Muscle of back (tissue), 11 donors: ENCODE data around the gene ELOVL6. TPM values are rescaled to one million over a fixed set of nuclear protein-coding genes. Genes with fewer than 3 reads are reported as not detected.
A peak's percentile ranks its signal among the peaks of the same experiment; 100 is the strongest.
"Not testable (repeated sequence)": the region's sequence is repeated elsewhere in the genome, so short reads cannot be mapped to it uniquely, and the experiment has no call there.

Experiments
- DNase-seq, 3 donors: peaks; one replicate each; pipeline versions ENCODE4 v3.0.0 to v3.0.0-alpha.2; 2013
- polyA plus RNA-seq, 10 donors: library from polyadenylated mRNA; unstranded; fragments of 120-200 nt; gene quantifications; one replicate each; pipeline ENCODE4 v1.2.1, GENCODE V29; 2013; ENCODE audit not compliant: insufficient read length in 10 of 10

ELOVL6 gene
- polyA plus RNA-seq, 10 donors = 7.5 to 15.2 (median 8.0) TPM

GRCh38 chr4:110197529-110198042 is 829 bp downstream of the ELOVL6 start:
- DNase-seq = peak; percentile 53 to 92 (median 75)

- DNase-seq = peak; percentile 33 to 89 (median 70)
Measured at GRCh38 chr4:110196871-110197528, 1.4 kb downstream of the ELOVL6 start.

- peak; percentile 62 to 93 (median 71) for DNase-seq
Measured at GRCh38 chr4:110196206-110196870, 2.1 kb downstream of the ELOVL6 start.

- no peak for DNase-seq
Measured at GRCh38 chr4:110195561-110196205, 2.7 kb downstream of the ELOVL6 start.

- DNase-seq = peak; percentile 92 to 95 (median 93)
Measured at GRCh38 chr4:110193822-110194761, 4.3 kb downstream of the ELOVL6 start.

- DNase-seq = not testable (repeated sequence)
Measured at GRCh38 chr4:110193287-110193686, 5.1 kb downstream of the ELOVL6 start.

GRCh38 chr4:110190249-110190648 is 8.2 kb downstream of the ELOVL6 start:
- no peak for DNase-seq

GRCh38 chr4:110188113-110188512 is 10.3 kb downstream of the ELOVL6 start:
- no peak for DNase-seq

GRCh38 chr4:110184791-110185155 is 13.6 kb downstream of the ELOVL6 start:
- DNase-seq = no peak

GRCh38 chr4:110184140-110184790 is 14.2 kb downstream of the ELOVL6 start:
- DNase-seq = no peak

GRCh38 chr4:110183643-110184042 is 14.8 kb downstream of the ELOVL6 start:
- DNase-seq = no peak

- no peak for DNase-seq
Measured at GRCh38 chr4:110183058-110183457, 15.4 kb downstream of the ELOVL6 start.

GRCh38 chr4:110181890-110182289 is 16.5 kb downstream of the ELOVL6 start:
- no peak for DNase-seq

GRCh38 chr4:110175634-110176033 is 22.8 kb downstream of the ELOVL6 start:
- DNase-seq = no peak

GRCh38 chr4:110172972-110173371 is 25.4 kb downstream of the ELOVL6 start:
- no peak for DNase-seq

GRCh38 chr4:110171971-110172370 is 26.4 kb downstream of the ELOVL6 start:
- no peak for DNase-seq

- DNase-seq = no peak
Measured at GRCh38 chr4:110170861-110171260, 27.6 kb downstream of the ELOVL6 start.

GRCh38 chr4:110165382-110166286 is 32.8 kb downstream of the ELOVL6 start:
- DNase-seq = peak in 2 of 3 donors; percentile 10 to 62

GRCh38 chr4:110164856-110165255 is 33.6 kb downstream of the ELOVL6 start:
- no peak for DNase-seq

GRCh38 chr4:110164251-110164650 is 34.2 kb downstream of the ELOVL6 start:
- DNase-seq = peak in 1 of 3 donors; percentile 20
